ENCODE data around the gene PIGZ. TPM values are rescaled to one million over a fixed set of nuclear protein-coding genes. Genes with fewer than 3 reads are reported as not detected.

Gene PIGZ
- total RNA-seq, 4 donors from 2014 or later = 143 to 541 (median 233) TPM

- no peak overlapping the region for H3K4me3 ChIP-seq
- no peaks in the 10 kb centered on the region for H3K4me1 ChIP-seq
- H3K27ac ChIP-seq = no peak overlapping the region
- no peaks in the 10 kb centered on the region for H3K36me3 ChIP-seq
- no peak for DNase-seq
- intact Hi-C loops (cut with DNase I; ENCODE audit: low total_unique reads) = no loop called here
- H3K27me3 ChIP-seq = no peaks in the 10 kb centered on the region
- 84 to 88% methylated on average over 3 to 20 of the region's 22 CpGs for WGBS, 2 donors (ENCODE audit: low coverage in 1 of 2)
- H3K9me3 ChIP-seq = no peaks in the 10 kb centered on the region
- TF ChIP-seq POLR2A (IDR thresholded peaks at IDR 0.05) (no peak), EP300 (IDR thresholded peaks at IDR 0.05; ENCODE audit: low read depth) (no peak), CTCF (IDR thresholded peaks at IDR 0.05) (no peak)
- in situ Hi-C loops (cut with MboI; ENCODE audit: low pct_ligation_motif_present in 1 of 4, low pct_unique_long_range_greater_than_20kb in 1 of 4, low sequenced_read_pairs in 3 of 4) = no loop called here
Measured at GRCh38 chr3:197014942-197015575, 46.4 kb upstream of the PIGZ start.

GRCh38 chr3:197014024-197014423 is 45.4 kb upstream of the PIGZ start:
- H3K36me3 ChIP-seq = no peaks in the 10 kb centered on the region
- H3K4me1 ChIP-seq = no peaks in the 10 kb centered on the region
- no peak for DNase-seq
- H3K4me3 ChIP-seq = no peak overlapping the region
- WGBS, 2 donors (ENCODE audit: low coverage in 1 of 2) = 89 to 94% methylated on average over 6 of the region's 6 CpGs
- intact Hi-C loops (cut with DNase I; ENCODE audit: low total_unique reads) = no loop called here
- H3K9me3 ChIP-seq = no peaks in the 10 kb centered on the region
- in situ Hi-C loops (cut with MboI; ENCODE audit: low pct_ligation_motif_present in 1 of 4, low pct_unique_long_range_greater_than_20kb in 1 of 4, low sequenced_read_pairs in 3 of 4) = no loop called here
- H3K27me3 ChIP-seq = no peaks in the 10 kb centered on the region
- H3K27ac ChIP-seq = no peak overlapping the region
- TF ChIP-seq CTCF (IDR thresholded peaks at IDR 0.05) (no peak), POLR2AphosphoS5 (IDR thresholded peaks at IDR 0.05) (no peak), POLR2A (IDR thresholded peaks at IDR 0.05) (no peak), EP300 (IDR thresholded peaks at IDR 0.05; ENCODE audit: low read depth) (no peak)

DNA sequence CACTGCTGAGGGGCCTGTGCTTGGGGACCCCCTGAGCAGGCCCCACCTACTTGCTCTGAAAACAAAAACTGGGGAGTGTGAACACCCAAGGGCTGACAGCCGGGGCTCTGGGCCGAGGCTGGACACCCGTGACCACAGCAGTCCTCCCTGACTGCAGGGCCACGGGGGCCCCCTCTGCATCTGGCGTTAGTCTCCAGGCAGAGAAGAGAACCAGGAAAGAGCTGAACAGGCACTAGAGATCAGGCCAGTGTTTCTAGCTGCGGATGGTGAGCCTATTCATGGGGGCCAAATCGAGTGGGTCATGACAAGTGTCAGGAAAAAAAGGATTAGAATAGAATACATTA is 43.9 kb upstream of the PIGZ start:
- intact Hi-C loops (cut with DNase I; ENCODE audit: low total_unique reads) (no loop called here), in situ Hi-C loops (cut with MboI; ENCODE audit: low pct_ligation_motif_present in 1 of 4, low pct_unique_long_range_greater_than_20kb in 1 of 4, low sequenced_read_pairs in 3 of 4) (no loop called here)
- H3K27ac ChIP-seq = no peak overlapping the region
- no peak for DNase-seq
- H3K4me3 ChIP-seq = no peak overlapping the region
- 89 to 93% methylated on average over 2 to 7 of the region's 7 CpGs for whole genome bisulfite sequencing, 2 donors (ENCODE audit: low coverage in 1 of 2)
- H3K9me3 ChIP-seq = no peaks in the 10 kb centered on the region
- no peaks in the 10 kb centered on the region for H3K36me3 ChIP-seq
- TF ChIP-seq EP300 (IDR thresholded peaks at IDR 0.05; ENCODE audit: low read depth) = no peak
- H3K4me1 ChIP-seq = no peaks in the 10 kb centered on the region
- H3K27me3 ChIP-seq = no peaks in the 10 kb centered on the region

DNA sequence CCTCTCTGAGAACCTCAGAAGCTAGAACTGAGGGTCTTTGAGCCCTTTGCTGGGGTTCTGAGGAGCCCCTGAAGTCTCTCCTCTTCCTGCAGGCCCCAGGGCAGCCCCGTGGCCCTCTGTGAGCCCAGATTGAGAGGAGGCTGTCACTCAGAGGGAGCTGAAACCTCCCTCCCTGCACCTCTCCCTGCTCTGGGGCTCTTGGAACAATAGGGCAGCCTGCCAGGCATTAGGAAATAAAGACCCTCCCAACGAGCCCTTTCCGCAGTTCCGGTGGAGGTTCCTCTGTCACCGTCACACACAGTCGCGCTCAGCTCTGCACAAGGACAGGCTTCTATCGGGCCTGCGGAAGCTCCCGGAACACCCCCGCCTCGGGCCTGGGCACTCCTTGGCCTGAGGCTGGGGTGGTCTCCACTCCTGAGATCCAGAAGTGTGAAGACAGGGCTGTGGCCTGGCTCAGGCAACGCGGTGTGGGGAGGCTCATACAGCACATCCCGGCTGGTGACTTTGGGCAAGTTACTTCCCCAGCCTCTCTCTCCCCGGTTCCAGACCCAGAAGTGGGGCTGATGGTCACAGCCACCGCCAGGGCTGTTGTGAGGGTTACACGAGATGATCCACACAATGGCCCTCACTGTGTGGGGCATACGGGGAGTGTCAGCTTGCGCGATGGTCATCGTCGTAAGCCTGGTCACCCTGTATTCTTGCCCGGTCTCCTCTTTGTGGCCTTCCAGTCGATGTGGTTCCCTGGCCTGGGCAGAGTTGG is 43.3 kb upstream of the PIGZ start:
- in situ Hi-C loops (cut with MboI; ENCODE audit: low pct_ligation_motif_present in 1 of 4, low pct_unique_long_range_greater_than_20kb in 1 of 4, low sequenced_read_pairs in 3 of 4) (no loop called here), intact Hi-C loops (cut with DNase I; ENCODE audit: low total_unique reads) (no loop called here)
- Histone ChIP-seq H3K27me3 (no peaks in the 10 kb centered on the region), H3K27ac (no peak overlapping the region), H3K9me3 (no peaks in the 10 kb centered on the region), H3K4me1 (no peaks in the 10 kb centered on the region), H3K4me3 (no peak overlapping the region), H3K36me3 (no peaks in the 10 kb centered on the region)
- TF ChIP-seq EP300 (IDR thresholded peaks at IDR 0.05; ENCODE audit: low read depth) = no peak
- no peak for TF ChIP-seq POLR2A (IDR thresholded peaks at IDR 0.05)
- no peak for TF ChIP-seq POLR2AphosphoS5 (IDR thresholded peaks at IDR 0.05)
- no peak for TF ChIP-seq CTCF (IDR thresholded peaks at IDR 0.05)
- no peak for DNase-seq
- WGBS, 2 donors (ENCODE audit: low coverage in 1 of 2) = 93% methylated on average over 24 of the region's 25 CpGs; no CpG with 5 or more reads in 1 of the 2 donors
